HEK293 (cell line): Measurements from ENCODE around the gene DOCK4.

Experiments used
- CTCF ChIP-seq: fragments of 450-650 bp; formaldehyde crosslinking; IDR thresholded peaks from 2 replicates; pipeline ENCODE4 v1.5.1; 2016; ENCODE audit warnings: missing biosample characterization, missing genetic modification characterization
- YY2 ChIP-seq: fragments of 450-650 bp; formaldehyde crosslinking; IDR thresholded peaks from 2 replicates; pipeline ENCODE4 v1.5.1; 2016; ENCODE audit warnings: missing biosample characterization, missing genetic modification characterization
- ZNF184 ChIP-seq: fragments of 450-650 bp; IDR thresholded peaks from 2 replicates; pipeline ENCODE4 v1.5.1; 2018; ENCODE audit warnings: missing biosample characterization, mild to moderate bottlenecking, missing genetic modification characterization

GRCh38 chr7:112238330-112238729 lies 32.1 kb upstream of the DOCK4 start:
- TF ChIP-seq ZNF184 (tag by site-specific recombination) = no peak
- no peak for TF ChIP-seq YY2 (tag by site-specific recombination)
- no peak for TF ChIP-seq CTCF (tag by site-specific recombination)
